DND-41 (cell line): ENCODE measurements around the gene FSTL1.

Experiments used
- ATAC-seq: fragments of 200-7000 bp; cut with Tn5 transposase; 3 replicates; pipeline ENCODE4 v1.9.1; 2021; ENCODE audit warnings: low read depth; ENCODE audit not compliant: insufficient read depth
- DNase-seq: peaks from one replicate; pipeline ENCODE4 v3.0.0-alpha.2; 2020
- H2AFZ ChIP-seq: 2 replicates; pipeline ENCODE4 v1.6.0; 2012; ENCODE audit warnings: low read depth, low read length
- H3K27ac ChIP-seq: 2 replicates; pipeline ENCODE4 v1.5.1; 2012; ENCODE audit warnings: low read length, inconsistent platforms
- H3K27me3 ChIP-seq: fragments of 200-600 bp; sonication (generic); 2 replicates; pipeline ENCODE4 v1.6.0; 2012; ENCODE audit warnings: low read length, mild to moderate bottlenecking, inconsistent platforms; ENCODE audit not compliant: insufficient read depth, poor library complexity
- H3K36me3 ChIP-seq: 2 replicates; pipeline ENCODE4 v1.5.1; 2012; ENCODE audit warnings: low read length, inconsistent platforms; ENCODE audit not compliant: insufficient read depth
- H3K4me1 ChIP-seq: 2 replicates; pipeline ENCODE4 v1.5.1; 2012; ENCODE audit warnings: mild to moderate bottlenecking, low read length; ENCODE audit not compliant: insufficient read depth
- H3K4me2 ChIP-seq: 2 replicates; pipeline ENCODE4 v1.6.0; 2012; ENCODE audit warnings: mild to moderate bottlenecking, moderate library complexity, low read length, inconsistent platforms; ENCODE audit not compliant: insufficient read depth
- H3K4me3 ChIP-seq, 2 experiments: fragments of 200-600 bp in 1 of 2; shearing (Covaris generic) in 1 of 2; 2 replicates each; pipeline ENCODE4 v1.5.1; 2012 to 2016; ENCODE audit warnings: inconsistent platforms in 2 of 2, low read length in 2 of 2, mild to moderate bottlenecking in 2 of 2, low read depth in 1 of 2, moderate library complexity in 1 of 2
- H3K79me2 ChIP-seq: 2 replicates; pipeline ENCODE4 v1.6.0; 2012; ENCODE audit warnings: low read length, inconsistent platforms; ENCODE audit not compliant: insufficient read depth
- H3K9ac ChIP-seq: 2 replicates; pipeline ENCODE4 v1.6.0; 2012; ENCODE audit warnings: low read depth, mild to moderate bottlenecking, inconsistent platforms, low read length, moderate library complexity
- H3K9me3 ChIP-seq: 2 replicates; pipeline ENCODE4 v1.5.1; 2012; ENCODE audit warnings: low read length, moderate library complexity, mild to moderate bottlenecking, inconsistent platforms; ENCODE audit not compliant: insufficient read depth, severe bottlenecking
- H4K20me1 ChIP-seq: 2 replicates; pipeline ENCODE4 v1.6.0; 2012; ENCODE audit warnings: low read length; ENCODE audit not compliant: insufficient read depth
- EZH2 ChIP-seq: IDR thresholded peaks from 3 replicates; pipeline ENCODE4 v1.6.1; 2012; ENCODE audit warnings: borderline replicate concordance, low read depth, mild to moderate bottlenecking, moderate library complexity, low read length, inconsistent platforms; ENCODE audit not compliant: severe bottlenecking
- TF ChIP-seq, protein P1 (sequence below): IDR thresholded peaks from 2 replicates; pipeline ENCODE4 v1.5.1; 2012; ENCODE audit warnings: borderline replicate concordance, low read length, moderate library complexity, mild to moderate bottlenecking; ENCODE audit not compliant: poor library complexity, severe bottlenecking; ENCODE audit errors: extremely low read depth

Gene FSTL1

DNA sequence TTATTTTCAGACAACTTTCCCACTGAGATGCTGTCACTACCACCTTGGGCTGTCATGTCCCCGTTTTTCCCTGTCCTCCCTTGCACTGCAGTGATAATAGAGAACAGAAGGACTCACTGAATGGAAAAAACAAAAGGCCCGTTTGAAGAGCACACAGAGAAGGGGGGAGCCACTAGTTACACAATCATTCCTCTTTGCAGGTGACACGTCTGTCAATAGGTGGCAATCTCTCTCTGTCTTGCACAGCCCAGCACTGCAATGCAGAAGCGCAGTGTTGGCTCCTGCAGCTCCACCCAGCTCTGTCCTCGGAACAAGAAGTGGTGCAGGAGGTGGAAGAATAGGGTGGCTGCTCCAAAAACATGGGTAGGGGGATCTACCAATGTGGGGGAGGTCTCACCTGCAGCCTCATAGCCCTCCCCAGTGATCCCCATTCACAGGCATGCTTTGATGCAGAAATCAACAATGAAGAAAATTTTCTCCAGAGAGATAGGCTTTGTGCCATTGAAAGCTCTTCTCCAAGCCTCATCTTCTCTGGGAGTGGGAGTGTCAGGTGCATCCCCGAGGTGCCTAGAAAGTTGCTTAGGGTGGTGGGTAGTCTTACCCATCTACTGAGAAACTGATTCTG lies 31.8 kb downstream of the FSTL1 start:
- DNase-seq: peak; percentile 10
- Histone ChIP-seq H2AFZ (peak overlapping the region; percentile 80; the same call in 1 of the 2 replicates), H3K4me2 (no peak overlapping the region), H3K36me3 (no peaks in the 10 kb centered on the region), H3K9me3 (no peaks in the 10 kb centered on the region), H3K4me3 (no peak overlapping the region), H4K20me1 (no peaks in the 10 kb centered on the region), H3K27ac (no peak overlapping the region), H3K79me2 (no peaks in the 10 kb centered on the region), H3K9ac (no peak overlapping the region), H3K4me1 (peaks cover 13% of the 10 kb centered on the region), H3K27me3 (no peaks in the 10 kb centered on the region)
- TF ChIP-seq, protein P1, sequence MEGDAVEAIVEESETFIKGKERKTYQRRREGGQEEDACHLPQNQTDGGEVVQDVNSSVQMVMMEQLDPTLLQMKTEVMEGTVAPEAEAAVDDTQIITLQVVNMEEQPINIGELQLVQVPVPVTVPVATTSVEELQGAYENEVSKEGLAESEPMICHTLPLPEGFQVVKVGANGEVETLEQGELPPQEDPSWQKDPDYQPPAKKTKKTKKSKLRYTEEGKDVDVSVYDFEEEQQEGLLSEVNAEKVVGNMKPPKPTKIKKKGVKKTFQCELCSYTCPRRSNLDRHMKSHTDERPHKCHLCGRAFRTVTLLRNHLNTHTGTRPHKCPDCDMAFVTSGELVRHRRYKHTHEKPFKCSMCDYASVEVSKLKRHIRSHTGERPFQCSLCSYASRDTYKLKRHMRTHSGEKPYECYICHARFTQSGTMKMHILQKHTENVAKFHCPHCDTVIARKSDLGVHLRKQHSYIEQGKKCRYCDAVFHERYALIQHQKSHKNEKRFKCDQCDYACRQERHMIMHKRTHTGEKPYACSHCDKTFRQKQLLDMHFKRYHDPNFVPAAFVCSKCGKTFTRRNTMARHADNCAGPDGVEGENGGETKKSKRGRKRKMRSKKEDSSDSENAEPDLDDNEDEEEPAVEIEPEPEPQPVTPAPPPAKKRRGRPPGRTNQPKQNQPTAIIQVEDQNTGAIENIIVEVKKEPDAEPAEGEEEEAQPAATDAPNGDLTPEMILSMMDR: peak; percentile 56
- no peak for TF ChIP-seq EZH2
- 0 out of 3 replicates have a peak, but pooled peaks have one; percentile 35 for ATAC-seq

DNA sequence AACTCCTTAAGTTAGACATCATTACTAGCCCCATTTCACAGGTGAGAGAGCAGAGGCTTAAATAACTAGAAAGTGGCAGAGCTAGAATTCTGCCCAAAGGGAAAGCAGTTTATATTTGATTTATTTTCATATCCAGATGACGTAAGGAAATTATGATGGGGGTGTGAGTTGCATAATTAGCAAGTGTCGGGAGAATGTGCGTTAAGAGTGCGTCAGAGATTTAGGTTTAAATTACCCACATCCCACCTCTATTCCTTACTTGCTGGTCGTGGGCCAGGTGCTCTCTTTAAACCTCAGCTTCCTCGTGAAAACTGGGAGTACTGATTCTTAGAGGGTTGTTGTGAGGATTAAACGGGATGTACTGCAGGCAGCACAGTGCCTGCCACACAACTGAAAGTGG lies 32.3 kb downstream of the FSTL1 start:
- H3K4me2 ChIP-seq: no peak overlapping the region
- DNase-seq: no peak
- no peak overlapping the region for H3K4me3 ChIP-seq
- ATAC-seq: no peak
- H3K9me3 ChIP-seq: no peaks in the 10 kb centered on the region
- H3K9ac ChIP-seq: no peak overlapping the region
- H4K20me1 ChIP-seq: no peaks in the 10 kb centered on the region
- H3K36me3 ChIP-seq: no peaks in the 10 kb centered on the region
- H3K4me1 ChIP-seq: peaks cover 13% of the 10 kb centered on the region
- no peaks in the 10 kb centered on the region for H3K79me2 ChIP-seq
- no peak overlapping the region for H3K27ac ChIP-seq
- no peak for TF ChIP-seq EZH2
- TF ChIP-seq, protein P1: no peak
- H3K27me3 ChIP-seq: no peaks in the 10 kb centered on the region
- H2AFZ ChIP-seq: peak overlapping the region; percentile 80; the same call in 1 of the 2 replicates

DNA sequence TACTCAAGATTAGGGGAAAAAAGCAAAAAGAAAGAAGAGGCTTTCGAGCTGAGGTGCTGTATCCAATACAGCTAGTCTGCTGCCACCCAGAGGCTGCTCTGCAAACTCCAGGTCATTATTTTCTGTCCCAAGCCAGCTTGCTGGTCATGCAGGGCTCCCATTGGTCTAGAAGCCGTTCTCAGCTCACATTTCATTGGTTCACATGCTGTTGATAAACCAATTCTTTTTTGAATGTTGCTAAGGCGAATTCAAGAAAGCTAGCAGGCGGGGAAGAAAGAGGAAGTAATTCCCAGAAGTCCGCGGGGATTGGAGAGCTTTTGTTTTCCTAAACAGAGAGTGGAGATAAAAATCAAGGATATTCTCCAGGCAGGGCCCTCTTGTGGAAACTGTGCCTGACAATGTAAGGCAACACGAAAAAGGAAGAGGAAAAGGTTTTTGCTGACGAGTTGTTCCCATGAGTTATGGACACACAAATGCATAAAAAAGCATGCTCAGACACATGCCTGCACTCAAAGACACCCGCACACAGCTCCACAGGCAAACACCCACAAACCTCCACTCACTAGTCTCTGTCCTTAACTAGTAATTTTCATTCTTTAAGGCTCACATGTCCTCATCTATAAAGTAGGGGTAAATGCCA lies 33.4 kb downstream of the FSTL1 start:
- Histone ChIP-seq H3K4me2 (peak overlapping the region; percentile 61), H3K36me3 (no peaks in the 10 kb centered on the region), H3K9ac (peak overlapping the region; percentile 22), H3K79me2 (no peaks in the 10 kb centered on the region), H3K27ac (no peak overlapping the region), H2AFZ (peak overlapping the region; percentile 80), H3K27me3 (no peaks in the 10 kb centered on the region), H4K20me1 (no peaks in the 10 kb centered on the region), H3K4me1 (peaks cover 13% of the 10 kb centered on the region), H3K4me3 (peak overlapping the region in 1 of 2 experiments; percentile 46; a peak in 2 of 4 replicates), H3K9me3 (no peaks in the 10 kb centered on the region)
- TF ChIP-seq EZH2: no peak
- TF ChIP-seq, protein P1: peak; percentile 91
- peak; percentile 88 for DNase-seq
- peak; percentile 98 for ATAC-seq
